Measurements from ENCODE around the gene EPHA6.

DNA sequence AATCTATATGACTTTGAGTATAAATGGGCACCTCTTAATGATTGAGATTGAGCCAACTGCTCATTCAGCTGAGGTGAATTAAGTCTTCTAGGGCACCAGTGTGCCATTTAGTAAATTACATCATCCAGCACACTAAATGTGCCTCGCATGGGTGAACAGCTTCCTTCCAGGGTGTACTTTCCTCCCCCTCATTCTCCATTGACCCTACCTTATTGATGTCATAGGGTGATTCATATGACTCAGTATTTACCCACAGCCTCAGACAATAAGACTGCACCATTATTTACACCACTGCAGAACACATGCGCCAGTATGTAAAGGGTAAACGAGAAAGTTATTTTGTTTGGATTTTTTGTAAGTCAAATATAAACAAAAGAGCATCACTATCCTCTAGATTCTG lies 765.0 kb downstream of the EPHA6 start:
- TF ChIP-seq, protein P1, sequence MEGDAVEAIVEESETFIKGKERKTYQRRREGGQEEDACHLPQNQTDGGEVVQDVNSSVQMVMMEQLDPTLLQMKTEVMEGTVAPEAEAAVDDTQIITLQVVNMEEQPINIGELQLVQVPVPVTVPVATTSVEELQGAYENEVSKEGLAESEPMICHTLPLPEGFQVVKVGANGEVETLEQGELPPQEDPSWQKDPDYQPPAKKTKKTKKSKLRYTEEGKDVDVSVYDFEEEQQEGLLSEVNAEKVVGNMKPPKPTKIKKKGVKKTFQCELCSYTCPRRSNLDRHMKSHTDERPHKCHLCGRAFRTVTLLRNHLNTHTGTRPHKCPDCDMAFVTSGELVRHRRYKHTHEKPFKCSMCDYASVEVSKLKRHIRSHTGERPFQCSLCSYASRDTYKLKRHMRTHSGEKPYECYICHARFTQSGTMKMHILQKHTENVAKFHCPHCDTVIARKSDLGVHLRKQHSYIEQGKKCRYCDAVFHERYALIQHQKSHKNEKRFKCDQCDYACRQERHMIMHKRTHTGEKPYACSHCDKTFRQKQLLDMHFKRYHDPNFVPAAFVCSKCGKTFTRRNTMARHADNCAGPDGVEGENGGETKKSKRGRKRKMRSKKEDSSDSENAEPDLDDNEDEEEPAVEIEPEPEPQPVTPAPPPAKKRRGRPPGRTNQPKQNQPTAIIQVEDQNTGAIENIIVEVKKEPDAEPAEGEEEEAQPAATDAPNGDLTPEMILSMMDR (IDR thresholded peaks at IDR 0.05), result no peak
- TF ChIP-seq EZH2phosphoT487 (IDR thresholded peaks at IDR 0.05), result no peak

Data from neural progenitor cell (in vitro differentiated cells).